Stomach (tissue), 4 donors: Measurements from ENCODE around the gene CDYL.

ENCODE experiments used
- EP300 ChIP-seq: sonication (generic); formaldehyde crosslinking; IDR thresholded peaks from one replicate; pipeline ENCODE4 v1.6.1; 2017; ENCODE audit warnings: antibody characterized with exemption
- POLR2A ChIP-seq, 4 donors: fragments of 450-650 bp; IDR thresholded peaks; one replicate each; pipeline ENCODE4 v1.6.1; 2016; ENCODE audit warnings: antibody characterized with exemption in 4 of 4, control low read depth in 2 of 4, mild to moderate bottlenecking in 1 of 4, moderate library complexity in 1 of 4
- POLR2AphosphoS5 ChIP-seq, 3 donors: sonication (generic); formaldehyde crosslinking; IDR thresholded peaks; one replicate each; pipeline ENCODE4 v1.6.1; 2016; ENCODE audit warnings: antibody characterized with exemption in 3 of 3
- TF ChIP-seq, protein P1 (sequence below), 7 experiments: fragments of 450-650 bp in 4 of 7; fragments of 200-600 bp in 3 of 7; sonication (generic) in 3 of 7; IDR thresholded peaks; one replicate each; pipeline ENCODE4 v1.5.1; 2016 to 2019; ENCODE audit warnings: antibody characterized with exemption in 7 of 7, control low read depth in 2 of 7, mild to moderate bottlenecking in 1 of 7

DNA sequence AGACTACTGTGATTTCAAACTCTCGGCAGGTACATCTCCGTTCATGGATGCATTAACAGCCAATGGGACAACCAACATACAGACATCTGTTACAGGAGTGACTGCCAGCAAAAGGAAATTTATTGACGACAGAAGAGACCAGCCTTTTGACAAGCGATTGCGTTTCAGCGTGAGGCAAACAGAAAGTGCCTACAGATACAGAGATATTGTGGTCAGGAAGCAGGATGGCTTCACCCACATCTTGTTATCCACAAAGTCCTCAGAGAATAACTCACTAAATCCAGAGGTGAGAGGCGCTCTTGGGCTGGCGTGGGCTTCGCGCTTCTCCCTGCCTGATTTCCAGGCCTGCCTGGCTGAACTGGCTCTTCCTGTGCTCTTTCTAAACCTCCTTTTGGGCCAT is 159.3 kb downstream of the CDYL start:
- TF ChIP-seq, protein P1, sequence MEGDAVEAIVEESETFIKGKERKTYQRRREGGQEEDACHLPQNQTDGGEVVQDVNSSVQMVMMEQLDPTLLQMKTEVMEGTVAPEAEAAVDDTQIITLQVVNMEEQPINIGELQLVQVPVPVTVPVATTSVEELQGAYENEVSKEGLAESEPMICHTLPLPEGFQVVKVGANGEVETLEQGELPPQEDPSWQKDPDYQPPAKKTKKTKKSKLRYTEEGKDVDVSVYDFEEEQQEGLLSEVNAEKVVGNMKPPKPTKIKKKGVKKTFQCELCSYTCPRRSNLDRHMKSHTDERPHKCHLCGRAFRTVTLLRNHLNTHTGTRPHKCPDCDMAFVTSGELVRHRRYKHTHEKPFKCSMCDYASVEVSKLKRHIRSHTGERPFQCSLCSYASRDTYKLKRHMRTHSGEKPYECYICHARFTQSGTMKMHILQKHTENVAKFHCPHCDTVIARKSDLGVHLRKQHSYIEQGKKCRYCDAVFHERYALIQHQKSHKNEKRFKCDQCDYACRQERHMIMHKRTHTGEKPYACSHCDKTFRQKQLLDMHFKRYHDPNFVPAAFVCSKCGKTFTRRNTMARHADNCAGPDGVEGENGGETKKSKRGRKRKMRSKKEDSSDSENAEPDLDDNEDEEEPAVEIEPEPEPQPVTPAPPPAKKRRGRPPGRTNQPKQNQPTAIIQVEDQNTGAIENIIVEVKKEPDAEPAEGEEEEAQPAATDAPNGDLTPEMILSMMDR (IDR thresholded peaks at IDR 0.05): no peak
- TF ChIP-seq POLR2AphosphoS5 (IDR thresholded peaks at IDR 0.05) (no peak), POLR2A (IDR thresholded peaks at IDR 0.05) (no peak), EP300 (no peak)
